ENCODE data around the gene SLC25A22.

The SLC25A22 gene

GRCh38 chr11:818396-819128, 20.5 kb upstream of the SLC25A22 start, which contains the start of gene PNPLA2:
Gene PNPLA2 (plus strand): TSS chr11:818914. CDS start chr11:819719, 805 bp downstream.
- Histone ChIP-seq H2BK120ac (ENCODE audit: insufficient read depth, low read length, poor library complexity) (no peak within 1 kb of the TSS), H3K79me2 (ENCODE audit: control insufficient read depth, insufficient read depth, low read length, poor library complexity) (peaks cover 3% of the 10 kb centered on the region), H4K8ac (ENCODE audit: low read depth, low read length) (peak within 1 kb of the TSS; percentile 81), H3K4me1 (ENCODE audit: control insufficient read depth in 1 of 2, insufficient read depth in 2 of 2, low read length in 2 of 2) (peaks cover 13 to 14% of the 10 kb centered on the region in 2 experiments), H2BK5ac (ENCODE audit: low read depth, low read length, poor library complexity) (peak within 1 kb of the TSS; percentile 10), H3K79me1 (ENCODE audit: low read length) (peaks cover 7% of the 10 kb centered on the region), H3K9me3 (ENCODE audit: insufficient read depth, low read depth, low read length) (peaks cover 2% of the 10 kb centered on the region), H3K27me3 (ENCODE audit: insufficient read depth, low read length) (no peaks in the 10 kb centered on the region), H3K9ac (ENCODE audit: low read length) (peak within 1 kb of the TSS; percentile 93), H2AK5ac (ENCODE audit: low read length) (peak within 1 kb of the TSS; percentile 8), H4K91ac (ENCODE audit: low read depth, low read length) (peak within 1 kb of the TSS; percentile 36), H3K4me2 (ENCODE audit: low read length) (peak within 1 kb of the TSS; percentile 96), H3K4ac (ENCODE audit: low read depth, low read length) (no peak within 1 kb of the TSS), H3K4me3 (ENCODE audit: low read depth, low read length) (peak within 1 kb of the TSS; percentile 95), H4K12ac (ENCODE audit: low read depth, low read length) (peak within 1 kb of the TSS; percentile 68), H3K36me3 (ENCODE audit: control insufficient read depth in 1 of 2, insufficient read depth in 2 of 2, low read length in 2 of 2) (peaks cover 11 to 13% of the 10 kb centered on the region in 2 experiments), H3K14ac (ENCODE audit: low read length) (peak within 1 kb of the TSS; percentile 63), H3K23ac (ENCODE audit: low read length) (no peak within 1 kb of the TSS), H3K27ac (ENCODE audit: low read depth, low read length) (peak within 1 kb of the TSS; percentile 18), H3K18ac (ENCODE audit: low read length) (peak within 1 kb of the TSS; percentile 86), H2AFZ (ENCODE audit: insufficient read depth, low read length, poor library complexity) (peak within 1 kb of the TSS; percentile 50), H2BK12ac (ENCODE audit: low read length) (peak within 1 kb of the TSS; percentile 20)
- no CpG with 5 or more reads among the region's 20 CpGs for WGBS (ENCODE audit: extremely low coverage, insufficient coverage, insufficient read length)
- peak in 1 of 2 donors; percentile 44 for DNase-seq

- Histone ChIP-seq H3K4me1 (ENCODE audit: control insufficient read depth in 1 of 2, insufficient read depth in 2 of 2, low read length in 2 of 2) (peaks cover 13 to 20% of the 10 kb centered on the region in 2 experiments), H3K9ac (ENCODE audit: low read length) (no peak overlapping the region), H3K23ac (ENCODE audit: low read length) (no peak overlapping the region), H3K14ac (ENCODE audit: low read length) (no peak overlapping the region), H2AK5ac (ENCODE audit: low read length) (no peak overlapping the region), H2BK5ac (ENCODE audit: low read depth, low read length, poor library complexity) (no peak overlapping the region), H3K79me2 (ENCODE audit: control insufficient read depth, insufficient read depth, low read length, poor library complexity) (peaks cover 3% of the 10 kb centered on the region), H3K4me2 (ENCODE audit: low read length) (no peak overlapping the region), H3K4ac (ENCODE audit: low read depth, low read length) (no peak overlapping the region), H2BK120ac (ENCODE audit: insufficient read depth, low read length, poor library complexity) (no peak overlapping the region), H3K36me3 (ENCODE audit: control insufficient read depth in 1 of 2, insufficient read depth in 2 of 2, low read length in 2 of 2) (peaks cover 25 to 28% of the 10 kb centered on the region in 2 experiments), H4K91ac (ENCODE audit: low read depth, low read length) (no peak overlapping the region), H2BK12ac (ENCODE audit: low read length) (no peak overlapping the region), H3K27me3 (ENCODE audit: insufficient read depth, low read length) (no peaks in the 10 kb centered on the region), H4K12ac (ENCODE audit: low read depth, low read length) (no peak overlapping the region), H2AFZ (ENCODE audit: insufficient read depth, low read length, poor library complexity) (no peak overlapping the region), H4K8ac (ENCODE audit: low read depth, low read length) (no peak overlapping the region), H3K4me3 (ENCODE audit: low read depth, low read length) (peak overlapping the region; percentile 3), H3K79me1 (ENCODE audit: low read length) (peaks cover 7% of the 10 kb centered on the region), H3K27ac (ENCODE audit: low read depth, low read length) (no peak overlapping the region), H3K18ac (ENCODE audit: low read length) (no peak overlapping the region), H3K9me3 (ENCODE audit: insufficient read depth, low read depth, low read length) (peaks cover 2% of the 10 kb centered on the region)
- no CpG with 5 or more reads among the region's 11 CpGs for WGBS (ENCODE audit: extremely low coverage, insufficient coverage, insufficient read length)
- no peak for DNase-seq
Observed at GRCh38 chr11:816433-816779, 18.3 kb upstream of the SLC25A22 start.

- H3K4ac ChIP-seq (ENCODE audit: low read depth, low read length) = no peak overlapping the region
- no peaks in the 10 kb centered on the region for H3K27me3 ChIP-seq (ENCODE audit: insufficient read depth, low read length)
- peaks cover 12 to 21% of the 10 kb centered on the region in 2 experiments for H3K4me1 ChIP-seq (ENCODE audit: control insufficient read depth in 1 of 2, insufficient read depth in 2 of 2, low read length in 2 of 2)
- no peak overlapping the region for H3K27ac ChIP-seq (ENCODE audit: low read depth, low read length)
- H3K9me3 ChIP-seq (ENCODE audit: insufficient read depth, low read depth, low read length) = peaks cover 2% of the 10 kb centered on the region
- no CpG with 5 or more reads among the region's 11 CpGs for WGBS (ENCODE audit: extremely low coverage, insufficient coverage, insufficient read length)
- H3K4me2 ChIP-seq (ENCODE audit: low read length) = no peak overlapping the region
- no peak overlapping the region for H3K14ac ChIP-seq (ENCODE audit: low read length)
- no peak overlapping the region for H2AFZ ChIP-seq (ENCODE audit: insufficient read depth, low read length, poor library complexity)
- H4K91ac ChIP-seq (ENCODE audit: low read depth, low read length) = no peak overlapping the region
- H2BK120ac ChIP-seq (ENCODE audit: insufficient read depth, low read length, poor library complexity) = no peak overlapping the region
- no peak overlapping the region for H3K23ac ChIP-seq (ENCODE audit: low read length)
- no peak overlapping the region for H2AK5ac ChIP-seq (ENCODE audit: low read length)
- peaks cover 31% of the 10 kb centered on the region in 2 experiments for H3K36me3 ChIP-seq (ENCODE audit: control insufficient read depth in 1 of 2, insufficient read depth in 2 of 2, low read length in 2 of 2)
- H3K18ac ChIP-seq (ENCODE audit: low read length) = no peak overlapping the region
- peaks cover 5% of the 10 kb centered on the region for H3K79me2 ChIP-seq (ENCODE audit: control insufficient read depth, insufficient read depth, low read length, poor library complexity)
- H3K9ac ChIP-seq (ENCODE audit: low read length) = no peak overlapping the region
- DNase-seq = no peak
- peaks cover 7% of the 10 kb centered on the region for H3K79me1 ChIP-seq (ENCODE audit: low read length)
- H4K8ac ChIP-seq (ENCODE audit: low read depth, low read length) = no peak overlapping the region
- H3K4me3 ChIP-seq (ENCODE audit: low read depth, low read length) = peak overlapping the region; percentile 3
- H2BK5ac ChIP-seq (ENCODE audit: low read depth, low read length, poor library complexity) = no peak overlapping the region
- H4K12ac ChIP-seq (ENCODE audit: low read depth, low read length) = no peak overlapping the region
- no peak overlapping the region for H2BK12ac ChIP-seq (ENCODE audit: low read length)
Observed at GRCh38 chr11:815675-816432, 17.8 kb upstream of the SLC25A22 start.

- H3K4me1 ChIP-seq (ENCODE audit: control insufficient read depth in 1 of 2, insufficient read depth in 2 of 2, low read length in 2 of 2) = peaks cover 7 to 16% of the 10 kb centered on the region in 2 experiments
- peaks cover 14% of the 10 kb centered on the region for H3K79me1 ChIP-seq (ENCODE audit: low read length)
- no peak overlapping the region for H2BK120ac ChIP-seq (ENCODE audit: insufficient read depth, low read length, poor library complexity)
- no peak overlapping the region for H2BK5ac ChIP-seq (ENCODE audit: low read depth, low read length, poor library complexity)
- no peak for DNase-seq
- H4K8ac ChIP-seq (ENCODE audit: low read depth, low read length) = no peak overlapping the region
- no CpG with 5 or more reads among the region's 9 CpGs for WGBS (ENCODE audit: extremely low coverage, insufficient coverage, insufficient read length)
- peaks cover 19% of the 10 kb centered on the region for H3K79me2 ChIP-seq (ENCODE audit: control insufficient read depth, insufficient read depth, low read length, poor library complexity)
- H2BK12ac ChIP-seq (ENCODE audit: low read length) = no peak overlapping the region
- H3K14ac ChIP-seq (ENCODE audit: low read length) = no peak overlapping the region
- H3K27ac ChIP-seq (ENCODE audit: low read depth, low read length) = no peak overlapping the region
- no peaks in the 10 kb centered on the region for H3K27me3 ChIP-seq (ENCODE audit: insufficient read depth, low read length)
- H3K4me2 ChIP-seq (ENCODE audit: low read length) = no peak overlapping the region
- no peak overlapping the region for H3K4ac ChIP-seq (ENCODE audit: low read depth, low read length)
- no peak overlapping the region for H4K91ac ChIP-seq (ENCODE audit: low read depth, low read length)
- no peak overlapping the region for H3K23ac ChIP-seq (ENCODE audit: low read length)
- peaks cover 2% of the 10 kb centered on the region for H3K9me3 ChIP-seq (ENCODE audit: insufficient read depth, low read depth, low read length)
- H2AK5ac ChIP-seq (ENCODE audit: low read length) = no peak overlapping the region
- peak overlapping the region; percentile 29 for H4K12ac ChIP-seq (ENCODE audit: low read depth, low read length)
- no peak overlapping the region for H3K18ac ChIP-seq (ENCODE audit: low read length)
- H3K36me3 ChIP-seq (ENCODE audit: control insufficient read depth in 1 of 2, insufficient read depth in 2 of 2, low read length in 2 of 2) = peaks cover 31% of the 10 kb centered on the region in 2 experiments
- no peak overlapping the region for H3K4me3 ChIP-seq (ENCODE audit: low read depth, low read length)
- no peak overlapping the region for H3K9ac ChIP-seq (ENCODE audit: low read length)
- no peak overlapping the region for H2AFZ ChIP-seq (ENCODE audit: insufficient read depth, low read length, poor library complexity)
Observed at GRCh38 chr11:813456-814096, 15.5 kb upstream of the SLC25A22 start.

All from trophoblast cell (in vitro differentiated cells and primary cell).